NCI-H187 treated with DMSO at 0.1 percent for 48 hours (cell line): ENCODE results near the gene RIMS1.

Experiments
- DNase-seq: peaks from one replicate; lab custom pipeline; 2025; lab: John Stamatoyannopoulos, UW

Gene RIMS1

GRCh38 chr6:72238900-72239299 lies 352.6 kb downstream of the RIMS1 start:
- DNase-seq = no peak

GRCh38 chr6:72245565-72245964 lies 359.2 kb downstream of the RIMS1 start:
- DNase-seq = no peak

GRCh38 chr6:72246926-72247325 lies 360.6 kb downstream of the RIMS1 start:
- no peak for DNase-seq

GRCh38 chr6:72248621-72249020 lies 362.3 kb downstream of the RIMS1 start:
- no peak for DNase-seq

- no peak for DNase-seq
Observed at GRCh38 chr6:72250664-72251063, 364.3 kb downstream of the RIMS1 start.

- DNase-seq = no peak
Observed at GRCh38 chr6:72260489-72260888, 374.1 kb downstream of the RIMS1 start.

- DNase-seq = no peak
Observed at GRCh38 chr6:72261554-72261953, 375.2 kb downstream of the RIMS1 start.

GRCh38 chr6:72262254-72262653 lies 375.9 kb downstream of the RIMS1 start:
- DNase-seq = no peak

- DNase-seq = no peak
Observed at GRCh38 chr6:72267470-72267869, 381.1 kb downstream of the RIMS1 start.

- DNase-seq = no peak
Observed at GRCh38 chr6:72271531-72271930, 385.2 kb downstream of the RIMS1 start.

GRCh38 chr6:72272958-72273357 lies 386.6 kb downstream of the RIMS1 start:
- DNase-seq = no peak

- DNase-seq = no peak
Observed at GRCh38 chr6:72275888-72276287, 389.5 kb downstream of the RIMS1 start.

- no peak for DNase-seq
Observed at GRCh38 chr6:72282201-72282600, 395.9 kb downstream of the RIMS1 start.

GRCh38 chr6:72283571-72283970 lies 397.2 kb downstream of the RIMS1 start:
- DNase-seq = no peak

GRCh38 chr6:72286911-72287311 lies 400.6 kb downstream of the RIMS1 start:
- no peak for DNase-seq

GRCh38 chr6:72287801-72288200 lies 401.5 kb downstream of the RIMS1 start:
- DNase-seq = no peak

- no peak for DNase-seq
Observed at GRCh38 chr6:72288592-72288991, 402.2 kb downstream of the RIMS1 start.

GRCh38 chr6:72290620-72291019 lies 404.3 kb downstream of the RIMS1 start:
- no peak for DNase-seq

GRCh38 chr6:72296375-72296774 lies 410.0 kb downstream of the RIMS1 start:
- no peak for DNase-seq

GRCh38 chr6:72305971-72306370 lies 419.6 kb downstream of the RIMS1 start:
- DNase-seq = no peak

- DNase-seq = no peak
Observed at GRCh38 chr6:72316675-72317380, 430.5 kb downstream of the RIMS1 start.

- no peak for DNase-seq
Observed at GRCh38 chr6:72321788-72322187, 435.4 kb downstream of the RIMS1 start.

- DNase-seq = no peak
Observed at GRCh38 chr6:72322771-72323170, 436.4 kb downstream of the RIMS1 start.

- DNase-seq = no peak
Observed at GRCh38 chr6:72324591-72324990, 438.2 kb downstream of the RIMS1 start.
